ENCODE results near the gene SAT2.
A peak's percentile ranks its signal among the peaks of the same experiment; 100 is the strongest.

The SAT2 gene

GRCh38 chr17:7590743-7591142 lies 36.9 kb downstream of the SAT2 start:
- no peak for DNase-seq

GRCh38 chr17:7589891-7590691 lies 37.5 kb downstream of the SAT2 start, which contains the start of gene SOX15:
Gene SOX15, minus strand, starts transcription at chr17:7590094. Its CDS starts 418 bp downstream, at chr17:7589676.
- DNase-seq: no peak

GRCh38 chr17:7589204-7589868 lies 38.3 kb downstream of the SAT2 start:
- peak in 11 of 14 donors; percentile 11 to 83 (median 65) for DNase-seq

GRCh38 chr17:7588553-7589203 lies 38.9 kb downstream of the SAT2 start:
- DNase-seq: peak in 1 of 14 donors; percentile 68

GRCh38 chr17:7587420-7588151 lies 40.0 kb downstream of the SAT2 start:
- DNase-seq: no peak

GRCh38 chr17:7586673-7587419 lies 40.8 kb downstream of the SAT2 start:
- DNase-seq: peak in 1 of 14 donors; percentile 5

GRCh38 chr17:7583253-7584109 lies 44.1 kb downstream of the SAT2 start, which contains the start of gene MPDU1:
Gene MPDU1, plus strand, starts transcription at chr17:7583852. Its CDS starts 11 bp downstream, at chr17:7583863.
- peak; percentile 73 to 99 (median 96) for DNase-seq

- DNase-seq: peak in 2 of 14 donors; percentile 38 to 56
Measured at GRCh38 chr17:7582396-7583252, 45.0 kb downstream of the SAT2 start.

- DNase-seq: peak in 1 of 14 donors; percentile 26
Measured at GRCh38 chr17:7580604-7581575, 46.7 kb downstream of the SAT2 start.

GRCh38 chr17:7579834-7580603 lies 47.6 kb downstream of the SAT2 start:
- DNase-seq: no peak

GRCh38 chr17:7579001-7579833 lies 48.4 kb downstream of the SAT2 start, which contains the start of gene CD68:
Gene CD68, plus strand, starts transcription at chr17:7579638. Its CDS starts 40 bp downstream, at chr17:7579678.
- peak in 9 of 14 donors; percentile 48 to 81 (median 75) for DNase-seq

GRCh38 chr17:7577327-7578199 lies 50.1 kb downstream of the SAT2 start:
- DNase-seq: no peak

GRCh38 chr17:7576432-7576937 lies 51.1 kb downstream of the SAT2 start:
- peak in 1 of 14 donors; percentile 40 for DNase-seq

Measured in C1 segment of cervical spinal cord (tissue), 14 donors.